Pulmonary artery endothelial cell (primary cell): Measurements from ENCODE around the gene ZNF394. TPM values are rescaled to one million over a fixed set of nuclear protein-coding genes. Genes with fewer than 3 reads are reported as not detected.
A peak's percentile ranks its signal among the peaks of the same experiment; 100 is the strongest.

Experiments used
- DNase-seq: peaks from one replicate; pipeline ENCODE4 v3.0.0-alpha.2; 2011; ENCODE audit warnings: low read depth, low spot score
- total RNA-seq: library from RNA; depleted of rRNA; stranded (reverse); fragments of >200 nt; gene quantifications from 2 replicates; pipeline ENCODE4 v1.2.3, GENCODE V29; 2014

ZNF394 gene
- total RNA-seq, 1 donor from 2014 or later, result 27.0 TPM

- no peak for DNase-seq
Observed at GRCh38 chr7:99493823-99494222, 6.3 kb downstream of the ZNF394 start.

DNA sequence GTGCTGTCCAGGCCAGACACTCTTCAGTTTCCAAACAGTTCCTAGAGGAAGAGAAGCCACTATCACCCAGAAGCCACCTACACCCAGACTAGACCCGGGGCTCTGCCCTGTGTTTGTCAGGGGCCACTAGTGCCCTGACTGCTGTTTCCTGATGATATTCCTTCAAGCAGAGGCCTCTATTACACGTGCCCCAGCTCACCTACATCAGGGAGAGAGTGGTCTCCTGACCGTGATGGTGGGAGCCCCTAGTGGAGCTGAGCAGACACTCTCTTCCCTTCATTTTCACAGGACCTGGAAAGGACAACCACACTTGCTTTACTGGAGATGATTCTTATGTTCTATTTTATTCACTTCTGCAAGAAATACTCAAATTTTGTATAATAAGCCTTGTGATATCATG lies 9.2 kb downstream of the ZNF394 start:
- DNase-seq, result no peak

- DNase-seq, result no peak
Observed at GRCh38 chr7:99489235-99489634, 10.8 kb downstream of the ZNF394 start.

- DNase-seq, result no peak
Observed at GRCh38 chr7:99485094-99485493, 15.0 kb downstream of the ZNF394 start.

DNA sequence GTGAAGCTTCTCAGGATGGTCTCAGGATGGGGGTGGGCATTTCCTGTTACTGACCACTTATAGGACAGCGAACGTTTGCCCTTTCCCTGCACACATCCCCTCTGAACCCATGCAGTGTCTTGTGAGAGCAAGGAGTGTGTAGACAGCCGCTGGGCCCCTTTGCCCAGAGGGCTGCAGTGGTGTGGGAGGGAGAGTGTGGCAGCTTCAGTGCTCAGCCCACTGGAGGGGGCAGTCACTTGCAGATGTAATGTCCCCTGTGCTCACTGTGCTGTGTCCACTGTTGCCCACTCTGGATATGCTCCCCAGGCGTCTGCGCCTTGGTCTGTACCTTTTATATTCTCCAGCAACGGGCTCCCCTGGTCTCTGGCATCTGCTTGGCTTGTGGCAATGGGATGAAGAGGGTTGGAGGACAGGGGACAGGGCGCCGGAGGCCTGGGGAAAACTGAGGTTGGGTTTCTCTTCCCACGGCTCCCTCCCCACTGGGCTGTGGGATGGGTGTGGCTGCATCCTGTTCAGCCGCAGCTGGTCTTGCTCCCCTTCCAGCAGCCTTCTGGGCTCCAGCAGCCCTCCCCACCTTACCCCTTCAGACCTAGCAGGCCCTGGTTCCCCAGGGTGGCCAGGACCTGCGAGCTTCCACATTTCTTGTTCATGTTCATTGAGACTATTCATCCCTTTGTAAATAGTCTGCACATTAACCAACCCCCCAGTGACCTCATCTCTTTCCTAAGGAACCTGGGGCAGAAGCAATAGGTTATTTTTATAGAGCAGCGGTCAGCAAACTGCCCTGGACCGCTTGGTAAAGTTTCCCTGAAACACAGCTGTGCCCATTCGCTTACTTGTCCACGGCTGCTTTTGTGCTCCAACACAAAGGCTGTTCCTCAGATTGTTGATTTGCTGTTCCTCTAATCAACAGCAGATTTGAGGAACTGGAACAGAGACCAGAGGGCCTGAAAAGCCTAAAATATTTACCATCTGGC lies 21.3 kb downstream of the ZNF394 start:
- no peak for DNase-seq

DNA sequence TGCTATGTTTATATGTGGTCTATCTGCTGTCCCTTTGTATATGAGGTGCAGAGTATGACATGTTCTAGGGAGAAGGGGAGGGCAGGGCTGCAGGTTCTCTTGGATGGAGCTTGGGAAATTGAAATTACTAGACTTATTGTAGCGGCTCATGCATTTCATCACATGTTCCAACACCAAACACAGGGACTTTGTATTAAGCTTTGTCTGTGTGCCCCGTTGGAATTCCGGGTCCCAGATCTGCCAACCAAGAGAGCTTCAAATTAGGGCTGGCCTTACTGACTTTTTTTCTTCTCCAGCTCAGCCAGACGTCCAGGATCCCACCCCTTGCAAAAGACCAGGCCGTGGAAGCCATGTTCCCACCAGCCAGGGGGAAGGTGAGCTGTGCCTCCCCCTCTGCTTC lies 24.0 kb downstream of the ZNF394 start:
- DNase-seq, result no peak

DNA sequence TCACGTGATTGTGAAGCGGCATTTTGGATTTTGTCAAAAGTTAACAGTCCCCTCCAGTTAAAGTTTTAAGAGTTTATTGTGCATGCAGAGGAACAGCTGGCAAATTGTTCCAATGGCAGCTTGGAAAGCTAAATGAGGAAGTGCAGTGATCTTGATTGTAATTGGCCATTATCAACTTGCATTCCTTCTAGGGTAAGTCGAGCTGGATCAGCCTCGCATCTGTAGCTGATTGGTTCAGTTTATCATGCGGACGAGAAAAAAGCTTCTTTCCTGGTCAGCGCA lies 26.8 kb downstream of the ZNF394 start:
- DNase-seq, result peak; percentile 50

GRCh38 chr7:99472561-99473314 lies 27.3 kb downstream of the ZNF394 start, which contains the start of gene ZNF789:
Gene ZNF789 (plus strand): TSS chr7:99472890. CDS start chr7:99476457, 3,567 bp downstream.
- peak; percentile 90 for DNase-seq

DNA sequence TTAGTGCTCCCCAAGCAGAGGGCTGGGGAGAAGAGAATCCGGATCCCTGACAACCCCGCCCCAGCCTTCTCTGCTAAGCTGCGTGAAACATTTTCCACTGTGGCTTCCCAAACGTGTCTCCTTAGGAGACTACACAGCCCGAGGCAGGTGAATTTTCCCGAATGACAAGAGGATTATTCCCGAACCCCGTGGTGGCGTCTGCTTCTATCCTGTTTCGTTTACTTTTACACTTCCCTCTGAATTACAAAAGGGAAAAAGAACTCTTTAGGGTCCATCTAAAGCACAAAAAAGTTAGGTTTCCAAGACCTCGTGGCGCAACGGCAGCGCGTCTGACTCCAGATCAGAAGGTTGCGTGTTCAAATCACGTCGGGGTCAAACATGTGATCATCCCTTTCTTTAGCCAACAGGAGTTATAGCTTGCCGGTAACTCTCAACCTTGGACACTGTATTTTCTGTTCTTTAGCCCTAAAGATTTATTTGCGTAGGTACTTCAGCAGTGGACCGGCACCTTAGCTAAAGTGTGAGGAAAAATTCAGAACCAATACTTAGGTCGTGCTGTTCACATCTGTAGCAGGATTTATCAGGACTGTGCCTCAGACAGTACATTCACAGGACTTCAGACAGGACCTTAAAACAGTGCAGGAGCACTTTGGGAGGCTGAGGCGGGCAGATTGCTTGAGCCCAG lies 30.6 kb downstream of the ZNF394 start:
- no peak for DNase-seq

- no peak for DNase-seq
Observed at GRCh38 chr7:99468336-99468918, 31.7 kb downstream of the ZNF394 start.

- no peak for DNase-seq
Observed at GRCh38 chr7:99465421-99465768, 34.7 kb downstream of the ZNF394 start.

DNA sequence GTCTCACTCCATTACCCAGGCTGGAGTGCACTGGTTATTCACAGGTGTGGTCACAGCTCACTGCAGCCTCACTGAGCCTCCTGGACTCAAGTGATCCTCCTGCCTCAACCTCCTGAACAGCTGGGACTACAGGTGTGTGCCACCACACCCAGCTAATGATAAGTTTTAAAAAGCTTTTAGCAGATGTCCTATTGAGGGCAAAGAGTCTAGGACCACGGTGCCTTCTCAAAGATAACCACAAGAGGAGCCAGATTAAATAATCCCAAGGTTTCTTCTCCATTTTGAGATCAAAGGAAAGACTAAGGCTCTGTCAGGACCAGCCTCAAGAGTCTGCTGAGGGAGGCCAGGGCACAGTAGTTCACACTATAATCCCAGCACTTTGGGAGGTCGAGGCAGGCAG lies 38.9 kb downstream of the ZNF394 start:
- no peak for DNase-seq

GRCh38 chr7:99460651-99461050 lies 39.4 kb downstream of the ZNF394 start:
- no peak for DNase-seq

GRCh38 chr7:99459087-99459486 lies 41.0 kb downstream of the ZNF394 start:
- DNase-seq, result no peak

DNA sequence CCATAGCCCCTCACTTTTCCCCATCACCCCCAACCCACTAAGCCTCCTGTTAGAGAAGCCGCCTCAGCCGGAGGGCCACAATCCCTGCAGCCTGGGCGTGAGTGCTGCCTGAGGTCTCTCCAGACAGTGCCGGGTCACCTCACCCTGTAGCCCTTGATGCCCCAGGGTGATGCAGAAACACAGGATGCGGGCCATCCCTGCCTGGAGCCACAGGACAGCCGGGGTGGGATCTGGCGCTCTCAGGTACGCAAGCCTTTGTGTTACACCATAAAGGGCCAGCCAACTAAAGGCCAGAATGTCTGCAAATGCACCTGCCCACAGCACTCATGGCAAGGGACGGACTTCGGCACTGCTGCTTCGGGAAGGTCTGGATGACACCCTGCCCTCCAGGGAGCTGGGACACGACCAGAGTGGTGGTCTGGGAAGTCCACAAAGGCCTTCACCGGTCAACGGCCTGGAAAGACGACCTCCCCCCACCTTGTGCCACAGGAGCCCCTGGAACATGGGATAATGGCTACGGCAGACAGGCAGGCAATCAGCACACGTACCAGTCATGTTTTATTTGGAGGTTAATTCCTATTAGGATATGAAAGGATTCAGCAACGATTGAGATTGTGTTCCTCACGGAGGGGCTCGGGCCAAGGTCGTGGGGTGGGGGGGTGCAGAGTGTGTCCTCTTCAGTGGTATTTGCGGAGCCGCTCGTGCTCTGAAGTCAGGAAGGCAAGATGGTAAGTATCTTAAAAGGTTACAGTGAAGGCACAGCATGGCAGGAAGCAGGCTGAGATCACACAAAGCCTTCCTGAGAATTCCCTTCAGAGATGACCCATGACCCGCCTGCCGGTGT lies 42.2 kb downstream of the ZNF394 start:
- no peak for DNase-seq

DNA sequence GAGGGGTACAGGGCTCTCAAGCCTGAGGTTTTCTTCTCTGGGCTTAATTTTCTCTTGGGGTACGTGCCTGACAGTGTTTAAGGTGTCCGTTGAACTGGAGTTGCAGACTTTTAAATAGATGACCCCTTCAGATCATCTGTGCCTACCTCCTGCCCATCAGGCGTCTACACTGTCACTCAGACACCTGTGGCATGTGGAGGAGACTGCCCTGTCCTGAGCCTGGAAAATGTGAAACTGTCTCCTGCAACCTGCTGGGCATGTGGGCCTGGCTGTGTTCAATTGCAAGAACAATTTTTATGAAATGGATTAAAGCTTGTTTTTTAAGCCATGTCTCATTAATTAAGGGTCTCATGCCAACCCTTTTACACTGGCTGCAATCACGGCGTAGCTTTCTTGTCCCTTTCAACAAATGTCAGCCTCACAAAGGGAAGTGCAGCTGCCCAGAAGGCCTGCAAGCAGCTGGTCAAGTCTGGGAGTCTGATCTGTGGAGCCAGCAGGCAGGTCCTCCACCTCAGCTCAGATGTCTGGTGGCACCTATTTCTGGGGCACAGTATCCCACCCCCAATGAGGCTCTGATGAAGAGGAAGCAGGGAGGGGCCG lies 42.9 kb downstream of the ZNF394 start:
- no peak for DNase-seq

GRCh38 chr7:99456288-99456687 lies 43.8 kb downstream of the ZNF394 start:
- no peak for DNase-seq

GRCh38 chr7:99455874-99456273 lies 44.2 kb downstream of the ZNF394 start:
- no peak for DNase-seq

DNA sequence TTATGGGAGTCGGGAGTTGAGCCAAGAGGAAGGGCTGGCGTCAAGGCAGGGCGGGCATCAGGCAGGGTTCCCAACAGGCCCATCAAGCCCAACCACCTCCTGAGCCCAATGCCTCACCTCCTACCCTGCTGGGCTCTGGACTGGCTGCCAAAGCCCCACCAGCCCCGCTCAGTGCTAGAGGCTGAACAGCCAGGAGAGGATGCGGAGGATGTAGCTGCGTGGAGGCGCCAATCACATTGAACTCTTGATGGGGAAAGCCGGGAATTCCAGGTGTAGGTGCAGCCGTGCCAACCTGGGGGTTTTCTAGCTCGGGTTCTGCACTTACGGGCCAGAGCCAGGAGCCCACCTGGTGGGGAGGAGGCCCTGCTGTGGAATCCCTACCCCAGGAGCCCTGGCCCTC lies 47.0 kb downstream of the ZNF394 start:
- no peak for DNase-seq

DNA sequence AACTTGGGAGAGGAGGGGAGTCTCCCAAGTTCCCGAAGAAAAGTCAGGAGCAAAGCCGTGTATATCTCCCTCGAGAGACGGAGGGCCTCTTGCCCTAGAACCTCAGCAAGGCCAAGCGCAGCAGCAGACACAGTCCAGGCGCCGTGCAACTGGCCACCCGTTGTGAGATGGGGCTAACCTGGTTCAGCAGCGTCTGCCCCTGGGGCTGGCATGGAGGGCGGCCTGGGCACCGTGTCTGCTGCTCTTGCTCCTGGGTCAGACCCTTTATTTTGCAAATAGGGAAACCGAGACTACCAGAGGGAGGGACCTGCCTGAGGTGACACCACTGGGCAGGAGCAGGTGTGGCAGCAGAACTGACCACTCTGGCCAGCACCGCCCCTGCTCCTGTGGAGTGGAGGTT lies 47.5 kb downstream of the ZNF394 start:
- DNase-seq, result no peak
